A673 (cell line): ENCODE measurements around the gene HPSE2. TPM values are rescaled to one million over a fixed set of nuclear protein-coding genes. Genes with fewer than 3 reads are reported as not detected.

Source experiments
- BruUV-seq: library from RNA; stranded (reverse); fragments of 400-500 nt; replicated peaks from 2 replicates; lab custom pipeline; 2021; lab: Mats Ljungman, UMichigan
- CTCF ChIA-PET: fragments of 300-600 bp; sonication (Branson Sonifier 250); formaldehyde crosslinking; loops from one replicate; lab custom pipeline; 2022; ENCODE audit warnings: antibody characterized with exemption; lab: Charles Lee
- POLR2A ChIA-PET: fragments of 300-600 bp; sonication (Branson Sonifier 250); formaldehyde crosslinking; loops from one replicate; lab custom pipeline; 2022; ENCODE audit warnings: antibody characterized with exemption; ENCODE audit not compliant: low non-redundant PET; lab: Charles Lee
- DNase-seq: peaks from one replicate; pipeline ENCODE4 v3.0.0-alpha.2; 2015; ENCODE audit warnings: low spot score
- H3K27ac ChIP-seq: fragments of 200-600 bp; sonication (generic); 2 replicates; pipeline ENCODE4 v1.5.1; 2016; ENCODE audit warnings: mixed run types, low read depth, mild to moderate bottlenecking, mixed read lengths, antibody characterized with exemption, low read length; ENCODE audit not compliant: poor library complexity, severe bottlenecking
- H3K27me3 ChIP-seq: fragments of 200-600 bp; sonication (generic); replicated peaks from 2 replicates; pipeline ENCODE4 v1.6.1; 2017; ENCODE audit warnings: mixed run types, low read depth, mild to moderate bottlenecking, mixed read lengths, antibody characterized with exemption, low read length; ENCODE audit not compliant: insufficient read depth, poor library complexity
- H3K36me3 ChIP-seq: fragments of 200-600 bp; sonication (generic); 2 replicates; pipeline ENCODE4 v1.6.1; 2016; ENCODE audit warnings: mixed run types, mild to moderate bottlenecking, mixed read lengths, antibody characterized with exemption, low read length; ENCODE audit not compliant: insufficient read depth, poor library complexity, severe bottlenecking
- H3K4me1 ChIP-seq: fragments of 200-600 bp; sonication (generic); 2 replicates; pipeline ENCODE4 v1.6.1; 2017; ENCODE audit warnings: mixed run types, mild to moderate bottlenecking, mixed read lengths, antibody characterized with exemption, low read length; ENCODE audit not compliant: insufficient read depth, poor library complexity, severe bottlenecking
- H3K4me3 ChIP-seq: fragments of 200-600 bp; sonication (generic); 2 replicates; pipeline ENCODE4 v1.5.1; 2016; ENCODE audit warnings: low read depth, mixed run types, mild to moderate bottlenecking, mixed read lengths, low read length; ENCODE audit not compliant: poor library complexity, severe bottlenecking
- H3K9me3 ChIP-seq: fragments of 200-600 bp; sonication (generic); 2 replicates; pipeline ENCODE4 v1.6.1; 2016; ENCODE audit warnings: mixed run types, low read depth, mild to moderate bottlenecking, mixed read lengths, antibody characterized with exemption, low read length; ENCODE audit not compliant: poor library complexity, severe bottlenecking
- CTCF ChIP-seq: fragments of 300-800, 200-600 bp; sonication (generic); conservative IDR thresholded peaks from 2 replicates; pipeline ENCODE4 v1.5.1; 2017; ENCODE audit warnings: low read depth, mild to moderate bottlenecking, antibody characterized with exemption, low read length, moderate library complexity, mixed read lengths
- EZH2 ChIP-seq: fragments of 200-600 bp; sonication (generic); IDR thresholded peaks from 2 replicates; pipeline ENCODE4 v1.6.1; 2017; ENCODE audit warnings: borderline replicate concordance, low read depth, mild to moderate bottlenecking, mixed read lengths, antibody characterized with exemption, low read length; ENCODE audit not compliant: poor library complexity, severe bottlenecking
- intact Hi-C: fragments of 100-400 bp; cut with micrococcal nuclease; formaldehyde crosslinking; loops from one replicate; pipeline ENCODE4 v1.10.0; 2022; ENCODE audit not compliant: unreplicated experiment
- total RNA-seq: library from RNA; stranded (reverse); gene quantifications from 2 replicates; pipeline ENCODE4 v1.2.3, GENCODE V29; 2021

The HPSE2 gene
- total RNA-seq, 1 experiment from 2014 or later: not detected

GRCh38 chr10:98492763-98493162 lies 742.9 kb downstream of the HPSE2 start:
- no TSS peak for BruUV-seq
- Histone ChIP-seq H3K9me3 (no peaks in the 10 kb centered on the region), H3K4me1 (no peaks in the 10 kb centered on the region), H3K27me3 (peaks cover 13% of the 10 kb centered on the region), H3K4me3 (no peak overlapping the region), H3K27ac (no peak overlapping the region), H3K36me3 (no peaks in the 10 kb centered on the region)
- ChIA-PET CTCF (no interaction called here), POLR2A (no interaction called here)
- TF ChIP-seq EZH2: no peak
- no peak for TF ChIP-seq CTCF
- intact Hi-C loops: no loop called here
- no peak for DNase-seq

- TF ChIP-seq EZH2 (no peak), CTCF (no peak)
- no peak for DNase-seq
- H3K27me3 ChIP-seq: peaks cover 17% of the 10 kb centered on the region
- no peaks in the 10 kb centered on the region for H3K4me1 ChIP-seq
- intact Hi-C loops: no loop called here
- H3K4me3 ChIP-seq: no peak overlapping the region
- BruUV-seq: no TSS peak
- H3K27ac ChIP-seq: no peak overlapping the region
- H3K9me3 ChIP-seq: no peaks in the 10 kb centered on the region
- H3K36me3 ChIP-seq: no peaks in the 10 kb centered on the region
- POLR2A ChIA-PET: no interaction called here
- CTCF ChIA-PET: no interaction called here
Measured at GRCh38 chr10:98489561-98490481, 745.8 kb downstream of the HPSE2 start.

GRCh38 chr10:98488669-98489430 lies 746.8 kb downstream of the HPSE2 start:
- CTCF ChIA-PET: no interaction called here

More at GRCh38 chr10:98488669-98489430, 746.8 kb downstream of the HPSE2 start:
- intact Hi-C loops: no loop called here
- no peak for DNase-seq
- Histone ChIP-seq H3K27me3 (peaks cover 15% of the 10 kb centered on the region), H3K9me3 (no peaks in the 10 kb centered on the region), H3K4me1 (no peaks in the 10 kb centered on the region), H3K36me3 (no peaks in the 10 kb centered on the region), H3K4me3 (no peak overlapping the region), H3K27ac (no peak overlapping the region)
- no peak for TF ChIP-seq CTCF
- POLR2A ChIA-PET: no interaction called here
- BruUV-seq: no TSS peak
